Measurements from ENCODE around the gene LYPD6. TPM values are rescaled to one million over a fixed set of nuclear protein-coding genes. Genes with fewer than 3 reads are reported as not detected.
A peak's percentile ranks its signal among the peaks of the same experiment; 100 is the strongest.

LYPD6 gene
- polyA plus RNA-seq, 3 donors: 15.4 to 18.2 (median 17.3) TPM

DNA sequence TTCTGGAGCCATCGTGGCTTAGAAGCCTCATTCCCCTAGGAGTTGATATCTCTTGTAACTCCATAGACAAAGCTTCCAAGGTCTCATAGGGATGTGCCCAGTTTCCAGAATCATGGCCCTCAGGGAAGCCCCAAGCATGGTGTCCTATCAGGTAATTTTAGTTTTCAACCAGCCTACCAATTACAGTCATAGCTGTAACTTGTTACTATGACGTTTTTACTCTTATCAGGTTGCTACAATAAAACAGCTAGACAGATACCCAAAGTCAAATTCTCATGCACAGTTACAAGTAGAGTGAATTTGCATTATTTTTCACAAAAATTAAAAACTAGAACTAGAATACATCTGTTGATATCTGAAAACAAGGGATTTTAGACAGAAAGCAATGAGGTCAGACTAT, 8.9 kb downstream of the LYPD6 start:
- DNase-seq: no peak

DNA sequence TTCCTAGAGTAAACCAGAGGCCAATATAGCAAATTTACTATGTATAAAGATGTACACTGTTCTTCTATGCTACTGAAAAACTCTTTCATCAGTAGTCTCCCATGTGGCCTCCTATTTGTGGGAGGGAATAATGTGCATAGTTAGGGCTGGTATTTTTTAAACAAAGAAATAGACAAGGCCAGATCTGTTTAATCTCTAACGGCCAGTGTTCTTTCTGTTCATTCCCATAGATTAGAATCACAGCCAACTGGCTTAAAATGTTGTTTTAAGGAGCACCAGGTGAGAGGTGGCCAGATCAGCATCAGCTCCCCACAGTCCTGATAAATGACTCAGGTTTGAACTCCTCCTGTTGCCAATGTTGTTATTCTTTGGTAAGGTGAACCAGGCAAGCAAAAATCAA, 12.1 kb downstream of the LYPD6 start:
- DNase-seq: no peak

DNA sequence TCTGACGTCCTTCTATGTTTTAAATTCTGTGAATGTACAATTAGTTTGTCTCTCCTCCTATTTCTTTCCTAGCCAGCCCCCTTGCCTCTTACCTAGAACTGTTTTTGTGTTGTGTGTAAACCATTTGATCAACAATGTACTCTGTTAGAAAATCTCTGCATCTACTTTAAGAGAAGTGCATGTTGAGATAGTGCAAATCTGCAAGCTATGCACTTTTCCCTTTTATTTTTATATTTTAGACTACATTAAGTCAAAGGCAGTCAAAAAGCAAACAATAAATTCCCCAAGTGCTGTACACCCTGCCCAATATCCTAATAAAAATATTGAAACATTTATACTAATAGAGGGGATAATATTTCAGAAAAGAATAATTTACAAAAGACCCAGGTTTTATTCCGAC, 13.7 kb downstream of the LYPD6 start:
- no peak for DNase-seq

DNA sequence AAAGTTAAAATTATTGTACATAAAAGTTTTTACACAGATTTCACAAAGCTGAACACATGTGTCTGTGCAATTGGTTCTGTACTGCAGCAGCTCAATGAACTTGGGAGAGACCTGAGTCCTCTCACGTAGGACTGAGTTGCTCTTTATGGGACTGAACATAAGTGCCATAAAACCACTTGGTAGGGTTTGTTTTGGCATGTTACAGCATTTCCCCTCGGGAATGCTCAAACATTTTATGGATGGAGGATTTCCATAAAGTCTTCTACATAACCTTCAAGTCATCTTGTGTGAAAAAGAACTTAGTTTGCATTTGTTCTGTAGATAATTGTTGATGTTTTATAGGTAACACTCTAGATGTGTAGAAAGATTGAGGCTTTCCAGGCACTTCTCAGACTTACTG, 15.9 kb downstream of the LYPD6 start:
- DNase-seq: no peak

DNA sequence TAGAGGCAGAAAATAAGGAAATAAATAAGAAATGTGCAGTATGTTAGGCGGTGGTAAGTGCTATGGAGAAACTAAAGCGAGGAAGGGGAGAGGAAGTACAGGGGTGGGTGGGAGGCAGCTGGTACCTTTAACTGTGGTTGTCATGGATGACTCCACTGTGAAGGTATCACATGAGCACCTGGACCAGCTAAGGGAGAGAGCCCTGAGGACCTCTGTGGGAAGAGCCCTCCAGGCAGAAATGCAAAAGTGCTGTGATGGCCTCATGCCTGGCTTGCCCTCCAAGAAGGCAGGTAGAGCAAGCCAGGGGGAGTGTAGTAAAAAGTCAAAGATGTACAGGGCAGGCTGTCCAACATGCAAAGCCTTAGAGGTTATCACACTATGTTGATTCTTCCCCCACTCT, 17.9 kb downstream of the LYPD6 start:
- DNase-seq: no peak

DNA sequence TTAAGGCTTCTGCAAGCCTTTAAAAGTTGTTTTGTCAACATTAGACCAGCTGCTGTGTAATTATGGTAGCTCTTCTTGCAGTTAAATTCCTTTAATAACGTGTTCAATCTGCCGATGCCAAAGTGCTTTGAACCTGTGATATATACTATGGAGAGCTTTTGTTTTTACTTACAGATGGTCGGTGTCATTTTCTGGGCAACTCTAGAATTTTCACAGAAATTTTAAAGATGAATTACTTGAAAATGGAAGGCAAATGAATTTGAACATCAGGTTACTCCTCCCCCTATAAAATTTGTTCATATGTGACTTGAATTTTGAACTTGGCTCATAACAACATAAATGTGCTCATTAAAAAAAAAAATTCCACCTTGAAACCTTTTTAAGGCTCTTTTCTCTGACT, 23.0 kb downstream of the LYPD6 start:
- no peak for DNase-seq

DNA sequence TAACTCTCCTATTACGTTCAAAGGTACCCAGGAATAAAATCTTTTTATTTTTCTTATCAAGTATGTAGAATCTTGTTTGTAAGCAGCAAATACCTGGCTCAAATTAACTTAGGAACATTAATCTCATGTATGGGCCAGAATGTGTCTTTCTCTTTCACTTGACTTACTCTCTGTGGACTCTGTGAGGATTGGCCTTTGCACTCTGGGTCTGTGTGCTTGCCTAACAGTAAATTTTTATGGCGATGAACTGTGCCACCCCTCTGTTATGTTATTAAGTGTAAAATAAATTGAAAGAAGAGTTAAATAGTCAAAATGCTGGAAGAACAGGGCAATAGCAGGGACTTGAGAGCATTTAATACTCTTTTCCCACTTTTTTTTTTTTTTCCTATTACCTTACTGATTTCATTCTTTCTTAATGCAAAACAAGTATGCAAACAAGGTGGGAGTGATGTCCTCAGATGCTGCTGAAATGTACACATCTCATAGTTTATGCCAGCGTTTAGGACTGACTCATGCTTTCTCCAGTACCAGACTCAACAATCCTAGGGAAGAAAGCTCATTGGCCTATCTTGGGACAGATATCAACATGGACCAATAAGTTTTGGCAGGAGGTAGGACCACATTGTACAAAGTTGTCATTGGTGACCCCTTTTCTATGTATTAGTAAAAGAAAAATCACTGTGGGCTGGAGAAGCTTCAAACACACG, 25.5 kb downstream of the LYPD6 start:
- DNase-seq: no peak

DNA sequence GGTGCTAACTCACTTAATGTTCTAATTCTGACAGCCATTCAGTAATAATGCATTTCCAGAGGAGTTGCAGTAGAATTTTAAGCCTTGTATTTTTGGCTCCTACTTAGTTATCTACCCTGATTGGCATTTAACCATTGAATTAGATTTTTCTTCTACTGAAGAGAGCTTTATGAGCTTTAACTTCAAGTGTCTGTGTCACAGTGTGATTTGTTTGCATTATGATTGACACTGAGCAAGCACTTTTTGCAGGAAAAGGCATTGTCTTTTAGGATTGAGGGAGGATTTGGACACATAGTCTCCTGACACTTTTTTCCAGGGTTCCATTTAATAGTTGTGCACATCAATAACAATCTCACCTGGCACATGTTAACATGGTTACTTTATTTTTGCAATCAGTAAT, 26.7 kb downstream of the LYPD6 start:
- no peak for DNase-seq

DNA sequence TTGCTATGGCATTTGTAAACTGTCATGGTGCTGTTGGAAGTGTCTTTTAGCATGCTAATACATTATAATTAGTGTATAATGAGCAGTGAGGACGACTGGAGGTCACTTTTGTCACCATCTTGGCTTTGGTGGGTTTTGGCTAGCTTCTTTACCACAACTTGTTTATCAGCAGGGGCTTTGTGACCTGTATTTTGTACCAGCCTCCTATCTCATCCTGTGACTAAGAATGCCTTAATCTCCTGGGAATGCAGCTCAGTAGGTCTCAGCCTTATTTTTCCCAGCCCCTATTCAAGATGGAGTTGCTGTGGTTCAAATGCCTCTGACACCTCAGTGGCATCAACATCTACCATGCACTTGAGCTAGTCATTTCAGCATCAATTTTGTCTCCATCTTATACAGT, 29.7 kb downstream of the LYPD6 start:
- no peak for DNase-seq

DNA sequence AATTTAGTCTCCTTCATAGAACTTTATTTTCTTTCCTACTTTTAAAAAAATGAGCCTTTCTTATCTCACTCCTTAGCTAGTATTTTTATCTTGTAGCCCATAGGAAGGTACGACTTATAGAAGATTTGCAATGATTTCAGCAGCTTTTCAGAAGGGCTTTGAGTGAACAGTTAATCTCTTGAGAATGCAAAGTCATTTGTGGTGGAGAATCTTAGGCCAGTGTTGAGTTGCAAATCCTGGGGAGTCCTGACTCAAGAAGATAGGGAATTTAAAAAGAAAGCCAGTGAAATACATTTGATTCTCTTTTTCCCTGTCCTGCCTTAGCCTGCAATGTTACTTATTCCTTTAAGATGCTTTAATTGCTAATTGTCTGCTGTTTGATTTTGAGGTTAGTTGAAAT, 33.6 kb downstream of the LYPD6 start:
- no peak for DNase-seq

DNA sequence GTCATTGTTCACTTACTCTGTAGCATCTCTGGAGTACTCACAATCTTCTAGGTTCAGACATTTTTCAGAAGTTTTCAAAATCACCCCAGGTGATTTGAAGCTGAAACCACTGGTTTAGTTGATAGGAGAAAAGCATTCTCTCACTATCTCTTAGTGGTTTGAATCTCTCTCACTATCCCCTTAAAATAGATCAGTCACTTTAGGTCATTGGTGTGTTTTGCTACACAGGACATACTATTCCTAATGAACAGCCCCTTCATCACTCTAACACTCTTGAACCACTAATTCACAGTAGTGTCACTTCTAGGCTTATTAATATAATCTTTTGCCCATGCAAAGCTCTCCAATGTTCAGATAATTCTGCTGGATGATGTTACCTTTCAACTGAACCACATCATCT, 34.5 kb downstream of the LYPD6 start:
- DNase-seq: no peak

DNA sequence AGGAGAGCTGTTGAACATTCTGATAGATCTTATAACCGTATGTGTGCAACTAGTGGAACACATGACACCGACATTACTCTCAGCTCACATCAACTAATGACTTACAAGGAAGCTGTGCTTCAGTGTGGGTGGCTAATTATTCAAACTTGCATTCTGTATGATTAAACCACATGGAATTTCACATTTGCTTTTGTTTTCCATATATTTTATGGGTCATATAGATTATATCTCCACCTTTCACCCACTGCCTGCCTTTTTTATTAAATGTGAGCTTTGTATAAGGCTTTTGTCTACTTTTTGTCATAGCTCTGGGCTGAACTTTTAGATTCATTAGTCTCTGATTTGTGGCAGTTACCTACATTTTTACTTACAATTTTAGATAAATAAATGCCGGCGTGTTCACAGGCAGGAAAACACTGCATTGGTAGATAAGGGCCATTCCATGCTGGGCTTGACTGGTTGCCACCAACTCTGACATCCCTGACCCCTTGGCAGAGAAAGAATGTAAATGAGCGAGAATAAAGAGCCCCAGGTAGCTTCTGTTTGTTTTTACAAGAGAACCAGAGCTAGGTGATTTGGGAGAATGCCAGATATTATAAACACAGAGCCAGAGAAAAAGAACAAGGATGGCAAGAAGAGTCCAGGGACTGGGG, 35.7 kb downstream of the LYPD6 start:
- peak; percentile 24 for DNase-seq

DNA sequence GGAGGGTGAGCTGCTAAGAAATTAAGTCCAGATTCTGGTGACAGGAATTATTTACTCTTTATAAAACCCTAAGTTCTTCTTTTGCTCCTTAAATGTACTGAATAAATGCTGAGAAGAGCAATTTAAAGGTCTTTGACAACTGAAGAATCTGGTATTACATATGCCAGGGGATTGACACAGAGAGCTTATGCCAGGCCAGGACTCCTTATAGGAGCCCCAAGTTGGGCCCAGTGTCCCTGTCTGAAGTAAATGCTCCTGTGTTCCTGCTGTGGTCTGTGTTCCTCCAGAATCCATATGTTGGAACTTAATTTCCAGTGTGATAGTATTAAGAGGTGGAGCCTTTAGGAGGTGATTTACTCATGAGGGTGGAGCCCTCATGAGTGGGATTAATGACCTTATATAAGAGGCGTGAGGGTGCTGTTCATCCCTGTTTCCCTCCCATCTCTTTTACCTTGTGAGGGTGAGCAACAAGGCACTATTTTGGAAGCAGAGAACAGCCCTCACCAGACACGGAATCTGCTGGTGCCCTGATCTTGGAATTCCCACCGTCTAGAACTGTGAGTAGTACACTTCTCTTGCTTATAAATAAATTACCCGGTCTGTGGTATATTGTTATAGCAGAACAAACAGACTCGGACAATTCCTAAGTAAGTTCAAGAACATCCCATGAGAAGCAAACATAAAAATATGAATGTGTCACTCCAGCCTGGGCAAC, 39.8 kb downstream of the LYPD6 start:
- DNase-seq: no peak

DNA sequence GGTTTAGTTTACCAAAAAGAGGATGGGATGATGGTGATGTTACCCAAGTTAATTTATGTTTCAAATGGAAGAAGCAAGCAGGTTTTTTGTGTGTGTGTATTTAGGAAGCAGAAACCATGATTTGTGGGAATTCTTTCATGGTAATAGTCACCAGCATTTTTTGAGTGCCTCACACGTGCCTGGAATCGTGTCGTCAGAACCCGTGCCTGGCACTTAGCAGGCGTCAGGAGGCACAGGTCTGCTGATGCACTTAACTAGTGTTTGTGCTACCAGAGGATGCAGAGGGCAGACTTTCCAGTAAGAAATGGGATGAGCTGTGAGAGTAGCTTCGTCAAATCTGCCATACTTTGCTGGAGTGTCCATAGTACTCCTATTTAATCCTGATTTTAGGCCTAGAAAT, 41.1 kb downstream of the LYPD6 start:
- no peak for DNase-seq

DNA sequence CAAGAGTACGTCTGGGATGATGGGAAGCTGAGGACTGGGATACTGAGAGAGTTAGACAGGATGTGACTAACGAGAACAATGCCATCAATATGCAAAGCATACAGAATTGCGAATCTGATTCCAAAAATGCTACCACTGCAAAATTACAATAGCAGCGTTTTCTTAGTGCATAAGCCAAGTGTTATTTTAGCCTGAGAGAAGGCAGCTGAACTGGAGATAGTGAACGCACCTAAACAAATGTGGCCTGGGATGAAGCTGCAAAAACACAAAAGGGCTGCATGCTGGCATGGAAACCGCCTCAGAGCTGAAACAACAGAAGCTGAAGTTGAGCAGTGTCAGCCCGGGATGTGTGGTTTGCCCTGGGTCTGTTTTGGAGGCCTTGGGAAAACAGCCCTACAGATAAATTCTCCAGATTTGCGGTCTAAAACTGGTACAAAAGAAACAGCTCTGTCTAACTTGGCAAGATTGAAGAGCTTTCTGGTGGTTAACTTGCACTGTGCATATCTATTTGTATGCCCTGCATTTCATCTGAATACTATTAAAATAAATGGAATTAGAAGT, 45.5 kb downstream of the LYPD6 start:
- DNase-seq: no peak

DNA sequence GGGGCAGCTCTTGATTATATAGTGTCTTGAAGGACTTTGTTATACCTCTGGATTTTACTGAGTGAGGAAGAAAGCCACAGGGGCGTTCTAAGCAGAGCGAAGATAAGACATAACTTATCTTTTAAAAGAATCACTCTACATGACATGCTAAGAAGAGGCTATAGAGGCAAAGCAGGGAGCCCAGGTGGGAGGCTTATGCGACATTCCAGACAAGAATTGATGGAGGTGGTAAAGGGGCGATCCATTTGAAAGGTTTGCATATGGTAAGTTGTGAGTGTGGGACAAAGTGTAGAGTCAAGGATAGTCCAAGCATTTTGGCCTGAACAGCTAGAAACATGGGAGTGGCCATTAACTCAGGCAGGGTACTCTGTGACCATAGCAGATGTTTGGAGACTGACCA, 49.8 kb downstream of the LYPD6 start:
- no peak for DNase-seq

DNA sequence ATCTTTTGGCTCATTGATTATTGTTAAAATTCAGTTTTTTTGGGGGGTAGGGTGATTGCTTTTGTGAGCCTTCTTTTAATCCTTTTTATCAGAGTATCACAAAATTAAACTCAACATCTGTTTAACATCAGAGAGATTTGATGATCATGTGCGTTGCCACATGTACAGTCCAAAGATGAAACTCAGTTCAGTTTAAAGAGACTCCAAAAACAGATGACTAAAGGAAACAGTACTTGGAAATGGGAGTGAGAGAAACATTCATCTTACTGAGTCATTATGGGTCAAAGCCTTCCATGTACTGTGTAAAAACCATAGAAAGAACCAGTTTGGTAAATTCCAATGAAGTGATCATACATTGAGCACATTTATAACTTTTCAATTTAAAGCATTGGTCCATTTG, 53.0 kb downstream of the LYPD6 start:
- no peak for DNase-seq

DNA sequence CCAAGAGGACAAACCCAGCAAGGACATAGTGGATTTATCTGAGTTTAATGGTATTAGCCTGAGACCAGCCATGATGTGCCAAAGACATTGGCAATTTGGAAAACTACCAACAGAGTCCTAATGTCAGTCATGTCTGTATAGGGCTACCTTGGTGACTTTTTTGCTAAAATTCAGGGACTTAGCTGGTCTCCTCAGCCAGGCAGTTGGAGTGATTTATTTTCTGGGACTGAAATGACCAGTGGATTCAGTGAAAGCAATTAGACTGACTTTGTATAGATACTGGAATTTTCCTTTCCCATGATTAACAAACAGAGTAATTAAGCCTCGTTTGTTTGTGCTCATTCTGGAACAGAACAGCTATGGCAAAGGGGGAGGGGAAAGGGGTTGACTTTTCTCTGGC, 55.0 kb downstream of the LYPD6 start:
- DNase-seq: no peak

DNA sequence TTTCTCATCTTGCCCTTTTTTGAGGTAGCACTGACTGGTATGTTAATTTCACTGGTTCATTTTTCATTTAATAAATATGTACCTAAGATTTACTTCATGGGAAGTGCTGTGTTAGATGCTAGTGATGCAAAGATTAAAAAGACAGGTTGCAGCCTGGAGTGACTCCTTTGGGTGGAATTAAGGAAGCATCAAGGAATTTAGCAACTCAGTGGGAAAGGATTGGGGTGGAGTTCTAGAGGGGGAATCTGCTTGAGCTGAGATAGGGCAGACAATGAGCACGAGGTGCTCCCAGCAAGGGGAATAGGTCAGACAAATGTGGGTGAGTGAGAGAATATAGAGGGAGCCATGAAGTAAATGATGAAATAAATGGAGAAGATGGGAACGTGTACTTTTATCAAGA, 57.0 kb downstream of the LYPD6 start:
- DNase-seq: no peak

DNA sequence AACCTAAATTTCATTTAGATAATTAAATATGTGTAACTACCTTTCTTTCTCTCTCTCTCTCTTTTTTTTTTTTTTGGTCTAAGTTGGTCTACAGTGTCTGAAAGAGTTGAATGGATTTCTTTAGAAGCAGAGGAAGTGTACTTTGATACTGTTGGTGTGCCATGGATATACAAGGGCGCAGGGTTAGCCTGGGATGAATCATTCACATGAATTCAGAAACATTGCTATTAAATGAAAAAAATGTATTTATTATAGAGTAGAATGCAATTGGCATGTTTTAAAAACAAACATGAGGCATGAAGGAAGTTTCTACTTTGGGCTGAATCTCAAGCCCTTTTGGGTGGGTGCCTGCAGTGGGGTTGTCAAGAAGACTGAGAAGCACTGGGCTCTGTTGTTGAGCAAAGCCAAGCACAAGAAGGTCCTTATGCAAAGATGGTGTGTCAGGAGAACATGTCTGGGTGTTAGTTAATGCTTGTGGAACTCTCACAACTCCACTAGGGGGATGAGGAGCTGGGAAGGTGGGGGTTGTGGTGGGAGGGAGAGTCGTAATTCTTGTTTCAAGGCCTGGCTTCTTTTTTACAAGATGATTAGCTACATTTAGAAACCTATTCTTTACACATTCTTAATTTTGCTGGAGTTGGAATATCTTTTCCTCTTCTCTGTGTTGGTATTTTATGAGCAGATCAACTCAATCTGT, 57.9 kb downstream of the LYPD6 start:
- DNase-seq: no peak

DNA sequence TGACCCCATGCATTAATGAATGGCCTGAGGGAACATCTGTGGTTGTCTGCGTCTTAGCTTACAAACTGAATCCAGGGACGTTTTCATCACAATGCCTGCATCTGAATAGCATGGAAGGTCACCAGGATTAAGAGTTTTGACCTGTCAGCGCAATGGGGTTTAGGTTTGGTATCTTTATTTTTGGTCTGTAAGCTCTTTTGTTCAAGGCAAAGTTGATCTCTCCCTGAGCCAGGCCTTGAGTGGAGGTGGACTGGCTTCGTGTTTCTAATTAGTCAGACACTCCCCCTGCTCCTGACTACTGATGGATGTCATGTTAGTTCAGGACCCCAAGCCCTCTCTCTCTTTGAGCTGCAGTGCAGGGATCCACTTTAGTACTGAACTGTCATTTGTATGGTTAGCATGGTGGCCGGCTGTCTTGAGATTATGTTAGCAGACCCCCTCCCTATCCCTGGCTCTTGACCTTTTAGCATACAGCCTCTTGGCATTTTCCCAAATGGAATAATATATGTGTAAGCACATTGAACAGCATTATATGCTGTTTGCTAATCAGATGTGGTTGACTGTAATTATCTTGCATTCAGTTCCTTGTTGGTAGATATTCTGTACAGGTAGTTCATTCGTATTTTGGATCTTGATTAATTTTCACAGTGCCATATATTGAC, 59.2 kb downstream of the LYPD6 start:
- DNase-seq: no peak

DNA sequence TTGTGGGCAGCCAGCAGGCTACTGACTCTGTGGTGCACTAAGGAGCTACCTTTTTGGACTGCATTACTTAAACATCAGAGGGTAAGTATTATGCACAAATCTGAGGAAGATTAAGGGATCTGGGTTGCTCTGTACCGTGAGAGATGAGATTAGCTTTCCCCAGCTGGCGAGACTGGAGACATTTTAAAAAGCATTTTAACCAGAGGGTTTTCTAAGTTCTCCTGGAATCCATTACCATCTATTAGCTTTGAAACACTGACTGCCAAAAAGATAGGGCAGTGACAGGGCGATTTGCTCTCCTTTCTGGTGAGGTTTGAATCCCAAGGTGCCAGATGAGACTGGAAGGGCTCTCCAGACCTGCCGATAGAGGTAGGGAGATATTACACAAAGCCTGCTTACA, 63.2 kb downstream of the LYPD6 start:
- no peak for DNase-seq
